Tibial nerve (tissue), 4 donors: ENCODE results near the gene SOCS6. TPM values are rescaled to one million over a fixed set of nuclear protein-coding genes. Genes with fewer than 3 reads are reported as not detected.
A peak's percentile ranks its signal among the peaks of the same experiment; 100 is the strongest.

Experiments
- DNase-seq, 2 donors: peaks; one replicate each; pipeline ENCODE4 v3.0.0-alpha.2; 2019; ENCODE audit warnings: low spot score in 2 of 2
- H3K27ac ChIP-seq, 4 donors: fragments of 200-600 bp; sonication (generic) in 3 of 4; one replicate each; pipeline ENCODE4 v1.5.1; 2017 to 2019; ENCODE audit warnings: mild to moderate bottlenecking in 1 of 4
- H3K27me3 ChIP-seq, 2 donors: fragments of 200-600 bp; sonication (generic) in 1 of 2; one replicate each; pipeline versions ENCODE4 v1.5.1 to v1.6.0; 2017 to 2019
- H3K36me3 ChIP-seq, 3 donors: fragments of 200-600 bp; sonication (generic); one replicate each; pipeline ENCODE4 v1.5.1; 2018 to 2019
- H3K4me1 ChIP-seq, 4 donors: fragments of 200-600 bp; sonication (generic) in 3 of 4; one replicate each; pipeline ENCODE4 v1.5.1; 2017 to 2019
- H3K4me3 ChIP-seq, 4 donors: fragments of 200-600 bp; sonication (generic) in 3 of 4; one replicate each; pipeline ENCODE4 v1.5.1; 2017 to 2019; ENCODE audit warnings: mild to moderate bottlenecking in 1 of 4, moderate library complexity in 1 of 4
- H3K9me3 ChIP-seq, 4 donors: fragments of 200-600 bp; sonication (generic) in 3 of 4; one replicate each; pipeline ENCODE4 v1.5.1; 2017 to 2019
- EP300 ChIP-seq, 2 donors: sonication (generic); formaldehyde crosslinking; IDR thresholded peaks; one replicate each; pipeline ENCODE4 v1.6.1; 2017; ENCODE audit warnings: antibody characterized with exemption in 2 of 2, mild to moderate bottlenecking in 1 of 2
- POLR2A ChIP-seq, 2 donors: fragments of 450-650 bp; IDR thresholded peaks; one replicate each; pipeline ENCODE4 v1.6.1; 2017; ENCODE audit warnings: antibody characterized with exemption in 2 of 2, mild to moderate bottlenecking in 2 of 2, moderate library complexity in 2 of 2
- WGBS, 2 donors: methylation state at CpG; one replicate each; pipeline ENCODE4 v1.1.5; 2018; 5-methylcytosine and 5-hydroxymethylcytosine counted together
- total RNA-seq, 4 donors: library from RNA; depleted of rRNA; stranded (reverse); fragments of >200 nt; gene quantifications; one replicate each; pipeline ENCODE4 v1.1.0, GENCODE V29; 2016
- TF ChIP-seq, protein P1 (sequence below), 5 experiments: fragments of 200-600 bp in 3 of 5; fragments of 450-650 bp in 2 of 5; sonication (generic) in 3 of 5; IDR thresholded peaks; one replicate each; pipeline ENCODE4 v1.5.1; 2016 to 2019; ENCODE audit warnings: antibody characterized with exemption in 5 of 5, mild to moderate bottlenecking in 3 of 5, moderate library complexity in 2 of 5

SOCS6 gene
- total RNA-seq, 4 donors from 2014 or later = 12.9 to 21.8 (median 18.2) TPM

DNA sequence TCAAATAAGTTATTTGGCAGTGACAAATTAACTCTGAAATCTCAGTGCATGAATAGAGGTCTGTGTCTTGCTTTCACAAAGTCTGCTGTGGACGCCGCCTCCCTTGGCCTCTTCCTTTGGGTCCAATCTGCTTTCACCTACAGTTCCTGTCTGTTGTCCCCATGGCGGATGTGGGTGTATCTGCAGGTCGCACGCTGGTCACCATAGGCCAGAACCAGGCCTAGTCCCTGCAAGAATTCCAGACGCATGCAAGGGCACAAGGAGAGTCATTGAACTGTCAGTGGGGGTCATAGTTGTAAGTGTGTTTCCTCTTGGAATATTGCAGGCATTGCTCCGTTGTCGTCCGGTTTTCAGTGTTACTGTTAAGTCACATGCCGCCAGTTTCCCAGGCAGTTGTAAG, 7.4 kb downstream of the SOCS6 start:
- no peak for DNase-seq
- Histone ChIP-seq H3K9me3 (no peaks in the 10 kb centered on the region), H3K4me1 (peaks cover 0 to 93% (median 27%) of the 10 kb centered on the region in 4 donors), H3K27me3 (no peaks in the 10 kb centered on the region), H3K4me3 (no peak overlapping the region), H3K36me3 (no peaks in the 10 kb centered on the region), H3K27ac (peak overlapping the region in 2 of 4 donors; percentile 34 to 36)
- TF ChIP-seq, protein P1, sequence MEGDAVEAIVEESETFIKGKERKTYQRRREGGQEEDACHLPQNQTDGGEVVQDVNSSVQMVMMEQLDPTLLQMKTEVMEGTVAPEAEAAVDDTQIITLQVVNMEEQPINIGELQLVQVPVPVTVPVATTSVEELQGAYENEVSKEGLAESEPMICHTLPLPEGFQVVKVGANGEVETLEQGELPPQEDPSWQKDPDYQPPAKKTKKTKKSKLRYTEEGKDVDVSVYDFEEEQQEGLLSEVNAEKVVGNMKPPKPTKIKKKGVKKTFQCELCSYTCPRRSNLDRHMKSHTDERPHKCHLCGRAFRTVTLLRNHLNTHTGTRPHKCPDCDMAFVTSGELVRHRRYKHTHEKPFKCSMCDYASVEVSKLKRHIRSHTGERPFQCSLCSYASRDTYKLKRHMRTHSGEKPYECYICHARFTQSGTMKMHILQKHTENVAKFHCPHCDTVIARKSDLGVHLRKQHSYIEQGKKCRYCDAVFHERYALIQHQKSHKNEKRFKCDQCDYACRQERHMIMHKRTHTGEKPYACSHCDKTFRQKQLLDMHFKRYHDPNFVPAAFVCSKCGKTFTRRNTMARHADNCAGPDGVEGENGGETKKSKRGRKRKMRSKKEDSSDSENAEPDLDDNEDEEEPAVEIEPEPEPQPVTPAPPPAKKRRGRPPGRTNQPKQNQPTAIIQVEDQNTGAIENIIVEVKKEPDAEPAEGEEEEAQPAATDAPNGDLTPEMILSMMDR (IDR thresholded peaks at IDR 0.05) = no peak
- TF ChIP-seq EP300 (IDR thresholded peaks at IDR 0.05) (no peak), POLR2A (IDR thresholded peaks at IDR 0.05) (no peak)
- 39 to 47% methylated on average over 10 of the region's 10 CpGs for WGBS, 2 donors

DNA sequence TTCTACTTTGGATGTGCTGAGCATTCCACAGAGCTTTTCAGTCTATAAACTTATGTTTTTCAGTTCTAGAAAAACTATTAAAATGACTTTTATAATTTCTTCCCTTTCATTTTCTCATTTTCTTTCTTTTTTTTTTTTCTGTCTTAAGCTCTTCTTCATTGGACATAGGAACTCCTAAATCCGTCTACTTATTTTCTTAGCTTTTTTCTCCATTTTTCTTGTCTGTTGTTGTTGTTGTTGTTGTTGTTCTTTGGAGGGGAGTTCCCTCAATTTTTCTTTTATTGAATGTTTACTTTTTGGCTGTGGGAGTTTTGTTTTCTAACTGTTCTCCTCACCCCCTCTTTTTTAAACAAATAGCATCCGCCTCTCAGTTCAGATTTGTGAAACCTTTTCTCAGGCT, 7.9 kb downstream of the SOCS6 start:
- Histone ChIP-seq H3K27ac (peak overlapping the region in 2 of 4 donors; percentile 34 to 36), H3K27me3 (no peaks in the 10 kb centered on the region), H3K4me3 (no peak overlapping the region), H3K4me1 (peaks cover 0 to 93% (median 27%) of the 10 kb centered on the region in 4 donors), H3K36me3 (no peaks in the 10 kb centered on the region), H3K9me3 (no peaks in the 10 kb centered on the region)
- TF ChIP-seq EP300 (IDR thresholded peaks at IDR 0.05) (no peak), POLR2A (IDR thresholded peaks at IDR 0.05) (no peak)
- TF ChIP-seq, protein P1 (IDR thresholded peaks at IDR 0.05) = no peak
- 73 to 81% methylated on average over 2 of the region's 2 CpGs for WGBS, 2 donors
- DNase-seq = no peak

DNA sequence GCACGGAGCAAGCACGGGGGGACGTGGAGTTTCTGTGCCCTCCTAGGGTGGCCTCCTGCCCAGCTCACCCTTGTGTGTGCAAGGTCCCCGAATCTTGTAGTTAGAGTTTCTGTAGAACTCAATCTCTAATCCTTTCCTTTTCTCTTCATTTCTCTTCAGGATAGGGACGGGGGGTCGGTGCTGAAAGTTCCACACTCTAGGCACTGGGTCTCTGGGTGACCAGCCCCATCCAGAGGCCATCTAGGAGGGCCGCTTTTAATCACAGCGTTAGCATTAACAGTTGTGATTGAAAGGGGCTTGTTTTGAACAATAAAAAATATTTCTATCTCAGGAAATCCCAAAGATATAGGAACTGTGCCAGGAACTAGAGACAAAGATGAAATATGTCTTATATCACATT, 10.5 kb downstream of the SOCS6 start:
- WGBS, 2 donors = 67 to 72% methylated on average over 8 of the region's 8 CpGs
- no peak for TF ChIP-seq EP300 (IDR thresholded peaks at IDR 0.05)
- TF ChIP-seq, protein P1 (IDR thresholded peaks at IDR 0.05) = no peak
- no peak for TF ChIP-seq POLR2A (IDR thresholded peaks at IDR 0.05)
- H3K27me3 ChIP-seq = no peaks in the 10 kb centered on the region
- H3K36me3 ChIP-seq = no peaks in the 10 kb centered on the region
- peaks cover 0 to 81% (median 23%) of the 10 kb centered on the region in 4 donors for H3K4me1 ChIP-seq
- no peak for DNase-seq
- no peak overlapping the region for H3K4me3 ChIP-seq
- no peak overlapping the region for H3K27ac ChIP-seq
- no peaks in the 10 kb centered on the region for H3K9me3 ChIP-seq

DNA sequence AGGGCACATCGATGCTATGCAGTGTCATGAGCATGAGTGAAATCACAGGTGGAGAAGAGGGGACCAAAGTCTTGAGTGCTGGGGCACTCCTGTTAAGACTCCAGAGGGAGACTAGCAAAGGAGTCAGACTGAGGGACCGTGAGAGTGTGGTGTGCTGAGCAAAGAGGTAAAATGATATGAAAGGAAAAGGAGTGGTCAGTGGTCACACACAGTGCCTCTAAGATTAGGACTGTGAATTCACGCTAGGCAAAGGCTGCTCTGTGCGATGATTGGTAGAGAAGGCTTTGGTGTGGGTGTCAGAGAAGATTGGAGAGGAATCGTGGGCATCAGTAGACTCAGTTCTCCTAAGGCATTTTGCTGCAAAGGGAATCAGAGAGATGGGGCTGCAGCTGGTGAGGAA, 12.8 kb downstream of the SOCS6 start:
- Histone ChIP-seq H3K27me3 (no peaks in the 10 kb centered on the region), H3K27ac (no peak overlapping the region), H3K9me3 (no peaks in the 10 kb centered on the region), H3K36me3 (no peaks in the 10 kb centered on the region), H3K4me1 (peaks cover 0 to 61% (median 16%) of the 10 kb centered on the region in 4 donors), H3K4me3 (no peak overlapping the region)
- 91 to 93% methylated on average over 5 of the region's 5 CpGs for WGBS, 2 donors
- TF ChIP-seq EP300 (IDR thresholded peaks at IDR 0.05) (no peak), POLR2A (IDR thresholded peaks at IDR 0.05) (no peak)
- TF ChIP-seq, protein P1 (IDR thresholded peaks at IDR 0.05) = no peak
- DNase-seq = no peak

DNA sequence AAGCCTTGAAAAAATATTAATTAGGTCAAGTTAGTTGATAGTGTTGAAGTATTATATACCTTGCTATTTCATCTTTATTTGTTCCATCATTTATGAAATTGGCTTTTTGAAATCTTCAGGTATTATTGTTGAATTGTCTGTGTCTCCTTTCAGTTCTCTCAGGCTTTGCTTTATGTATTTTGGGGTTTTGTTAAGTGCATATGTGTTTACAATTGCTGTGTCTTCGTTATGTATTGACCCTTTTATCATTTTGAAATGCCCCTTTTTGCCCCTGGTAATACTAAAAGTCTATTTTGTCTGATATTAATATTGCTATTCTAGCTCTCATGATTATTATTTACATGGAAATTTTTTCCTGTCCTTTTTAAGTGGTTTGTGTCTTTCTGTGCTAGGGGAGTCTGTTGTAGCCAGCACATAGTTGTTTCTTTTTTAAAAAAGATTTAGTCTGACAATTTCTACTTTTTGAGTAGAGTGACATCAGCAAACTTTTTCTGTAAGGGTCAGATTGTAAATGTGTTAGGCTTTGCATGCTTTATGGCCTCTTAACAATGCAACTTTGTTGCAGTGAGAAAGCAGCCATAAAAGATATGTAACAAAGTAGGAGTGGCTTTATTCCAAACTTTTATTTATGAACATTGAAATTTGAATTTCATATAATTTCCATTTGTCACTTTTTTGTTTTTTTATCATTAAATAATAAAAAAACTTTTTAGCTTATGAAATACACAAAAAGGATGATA, 19.9 kb downstream of the SOCS6 start:
- H3K9me3 ChIP-seq = peaks cover 0 to 4% (median 0%) of the 10 kb centered on the region in 4 donors
- no peak overlapping the region for H3K4me3 ChIP-seq
- no peak for DNase-seq
- TF ChIP-seq, protein P1 (IDR thresholded peaks at IDR 0.05) = no peak
- TF ChIP-seq EP300 (IDR thresholded peaks at IDR 0.05) (no peak), POLR2A (IDR thresholded peaks at IDR 0.05) (no peak)
- no peaks in the 10 kb centered on the region for H3K27me3 ChIP-seq
- H3K27ac ChIP-seq = no peak overlapping the region
- H3K4me1 ChIP-seq = peaks cover 0 to 18% (median 0%) of the 10 kb centered on the region in 4 donors
- WGBS, 2 donors = 53 to 77% methylated on average over 1 of the region's 1 CpG
- no peaks in the 10 kb centered on the region for H3K36me3 ChIP-seq
